Upper lobe of left lung (tissue), 4 donors: ENCODE results near the gene SCO2.

Source experiments
- POLR2A ChIP-seq, 4 donors: fragments of 450-650 bp; IDR thresholded peaks; one replicate each; pipeline ENCODE4 v1.5.1; 2016 to 2017; ENCODE audit warnings: antibody characterized with exemption in 4 of 4, mild to moderate bottlenecking in 2 of 4
- TF ChIP-seq, protein P1 (sequence below), 6 experiments: fragments of 450-650 bp in 4 of 6; fragments of 200-600 bp in 2 of 6; sonication (generic) in 2 of 6; IDR thresholded peaks; one replicate each; pipeline ENCODE4 v1.5.1; 2016 to 2019; ENCODE audit warnings: antibody characterized with exemption in 6 of 6

DNA sequence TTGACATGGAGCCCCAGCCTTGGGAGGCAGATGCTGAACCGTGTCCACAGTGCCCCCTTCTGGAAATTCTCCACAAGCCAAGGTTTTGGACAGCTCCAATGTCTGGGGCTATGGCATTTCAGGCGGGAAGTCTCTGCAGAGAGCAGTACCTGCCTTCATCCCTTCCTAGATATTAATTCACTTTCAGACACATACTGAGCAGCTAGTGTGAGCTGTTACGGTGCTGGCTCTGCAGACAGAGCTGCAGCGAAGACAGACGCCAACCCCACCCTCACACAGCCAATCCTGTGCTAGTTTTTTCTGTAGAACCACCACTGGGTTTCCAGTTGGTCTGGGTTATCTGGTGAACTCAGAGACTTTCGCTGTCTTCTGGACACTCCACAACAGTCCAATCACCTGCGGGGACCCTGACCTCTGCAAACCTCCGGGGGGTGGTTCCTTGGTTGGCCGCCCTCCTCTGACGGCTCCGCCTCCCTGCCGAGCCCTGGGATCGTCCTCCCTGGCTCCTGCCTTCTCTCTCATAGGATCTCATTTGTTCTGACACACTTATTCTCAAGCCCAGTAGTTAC lies 27.0 kb downstream of the SCO2 start:
- TF ChIP-seq, protein P1, sequence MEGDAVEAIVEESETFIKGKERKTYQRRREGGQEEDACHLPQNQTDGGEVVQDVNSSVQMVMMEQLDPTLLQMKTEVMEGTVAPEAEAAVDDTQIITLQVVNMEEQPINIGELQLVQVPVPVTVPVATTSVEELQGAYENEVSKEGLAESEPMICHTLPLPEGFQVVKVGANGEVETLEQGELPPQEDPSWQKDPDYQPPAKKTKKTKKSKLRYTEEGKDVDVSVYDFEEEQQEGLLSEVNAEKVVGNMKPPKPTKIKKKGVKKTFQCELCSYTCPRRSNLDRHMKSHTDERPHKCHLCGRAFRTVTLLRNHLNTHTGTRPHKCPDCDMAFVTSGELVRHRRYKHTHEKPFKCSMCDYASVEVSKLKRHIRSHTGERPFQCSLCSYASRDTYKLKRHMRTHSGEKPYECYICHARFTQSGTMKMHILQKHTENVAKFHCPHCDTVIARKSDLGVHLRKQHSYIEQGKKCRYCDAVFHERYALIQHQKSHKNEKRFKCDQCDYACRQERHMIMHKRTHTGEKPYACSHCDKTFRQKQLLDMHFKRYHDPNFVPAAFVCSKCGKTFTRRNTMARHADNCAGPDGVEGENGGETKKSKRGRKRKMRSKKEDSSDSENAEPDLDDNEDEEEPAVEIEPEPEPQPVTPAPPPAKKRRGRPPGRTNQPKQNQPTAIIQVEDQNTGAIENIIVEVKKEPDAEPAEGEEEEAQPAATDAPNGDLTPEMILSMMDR (IDR thresholded peaks at IDR 0.05) = peak; percentile 45 to 67 (median 57)
- no peak for TF ChIP-seq POLR2A (IDR thresholded peaks at IDR 0.05)
